ENCODE results near the gene LAP3.

DNA sequence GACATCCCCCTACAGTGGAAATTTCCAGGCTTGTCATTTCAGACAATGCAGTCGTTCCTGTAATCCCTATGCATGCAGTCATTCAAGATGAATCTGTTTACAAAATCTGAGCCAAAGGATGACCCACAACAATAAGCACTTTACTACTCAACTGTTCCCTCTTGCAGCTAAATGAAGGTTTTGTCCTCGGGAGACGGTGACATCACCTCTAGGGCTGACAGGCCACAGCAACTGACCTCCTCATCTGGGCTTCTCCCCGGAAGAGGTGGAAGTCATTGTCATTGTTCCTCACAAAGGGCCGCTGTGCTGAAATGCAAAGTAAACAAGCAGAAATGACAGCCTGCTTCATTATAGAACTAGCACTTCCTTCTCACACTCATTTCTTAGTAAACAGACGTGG, 32.8 kb upstream of the LAP3 start:
- TF ChIP-seq POLR2A (IDR thresholded peaks at IDR 0.05; ENCODE audit: extremely low read depth, insufficient read length) (no peak), CTCF (IDR thresholded peaks at IDR 0.05; ENCODE audit: low read depth, low read length) (no peak), MYC (IDR thresholded peaks at IDR 0.05; ENCODE audit: low read depth, low read length) (no peak)
